ENCODE results near the gene DNAAF3.
"Not testable (repeated sequence)": the region's sequence is repeated elsewhere in the genome, so short reads cannot be mapped to it uniquely, and the experiment has no call there.

DNAAF3 gene

GRCh38 chr19:55202199-55202598 is 35.8 kb upstream of the DNAAF3 start:
- H3K4me3 ChIP-seq (ENCODE audit: low read depth, low read length) = not testable (repeated sequence)
- TF ChIP-seq, protein P1, sequence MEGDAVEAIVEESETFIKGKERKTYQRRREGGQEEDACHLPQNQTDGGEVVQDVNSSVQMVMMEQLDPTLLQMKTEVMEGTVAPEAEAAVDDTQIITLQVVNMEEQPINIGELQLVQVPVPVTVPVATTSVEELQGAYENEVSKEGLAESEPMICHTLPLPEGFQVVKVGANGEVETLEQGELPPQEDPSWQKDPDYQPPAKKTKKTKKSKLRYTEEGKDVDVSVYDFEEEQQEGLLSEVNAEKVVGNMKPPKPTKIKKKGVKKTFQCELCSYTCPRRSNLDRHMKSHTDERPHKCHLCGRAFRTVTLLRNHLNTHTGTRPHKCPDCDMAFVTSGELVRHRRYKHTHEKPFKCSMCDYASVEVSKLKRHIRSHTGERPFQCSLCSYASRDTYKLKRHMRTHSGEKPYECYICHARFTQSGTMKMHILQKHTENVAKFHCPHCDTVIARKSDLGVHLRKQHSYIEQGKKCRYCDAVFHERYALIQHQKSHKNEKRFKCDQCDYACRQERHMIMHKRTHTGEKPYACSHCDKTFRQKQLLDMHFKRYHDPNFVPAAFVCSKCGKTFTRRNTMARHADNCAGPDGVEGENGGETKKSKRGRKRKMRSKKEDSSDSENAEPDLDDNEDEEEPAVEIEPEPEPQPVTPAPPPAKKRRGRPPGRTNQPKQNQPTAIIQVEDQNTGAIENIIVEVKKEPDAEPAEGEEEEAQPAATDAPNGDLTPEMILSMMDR (IDR thresholded peaks at IDR 0.05; ENCODE audit: borderline replicate concordance, insufficient read depth, low read depth, low read length) = peak; percentile 17; the same call in 1 of the 2 replicates

DNA sequence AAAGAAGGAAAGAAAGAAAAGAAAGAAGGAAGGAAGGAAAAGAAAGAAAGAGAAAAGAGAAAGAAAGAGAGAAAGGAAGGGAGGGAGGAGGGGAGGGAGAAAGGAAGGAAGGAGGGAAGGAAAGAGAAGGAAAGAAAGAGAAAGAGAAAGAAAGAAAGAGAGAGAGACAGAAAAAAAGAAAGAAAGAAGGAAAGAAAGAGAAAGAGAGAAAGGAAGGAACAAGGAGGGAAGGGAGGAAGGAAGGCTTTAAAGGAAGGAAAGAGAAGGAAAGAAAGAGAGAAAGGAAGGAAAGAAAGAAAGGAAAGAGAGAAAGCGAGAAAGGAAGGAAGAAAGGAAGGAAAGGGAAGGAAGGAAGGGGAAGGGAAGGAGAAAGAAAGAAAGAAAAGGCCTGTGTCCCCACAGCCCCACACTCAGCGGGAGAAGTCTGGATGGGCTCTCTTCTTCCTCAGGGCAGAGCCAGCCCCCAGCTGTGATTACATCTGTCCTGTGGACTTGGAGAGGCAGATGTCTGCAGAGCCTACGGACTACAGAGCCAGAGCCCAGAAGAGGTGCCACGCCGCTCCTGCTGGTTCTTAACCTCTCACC is 33.3 kb upstream of the DNAAF3 start:
- TF ChIP-seq, protein P1 (IDR thresholded peaks at IDR 0.05; ENCODE audit: borderline replicate concordance, insufficient read depth, low read depth, low read length) = no peak
- no peak overlapping the region for H3K4me3 ChIP-seq (ENCODE audit: low read depth, low read length)

GRCh38 chr19:55198651-55199050 is 32.2 kb upstream of the DNAAF3 start:
- TF ChIP-seq, protein P1 (IDR thresholded peaks at IDR 0.05; ENCODE audit: borderline replicate concordance, insufficient read depth, low read depth, low read length) = no peak
- no peak overlapping the region for H3K4me3 ChIP-seq (ENCODE audit: low read depth, low read length)

DNA sequence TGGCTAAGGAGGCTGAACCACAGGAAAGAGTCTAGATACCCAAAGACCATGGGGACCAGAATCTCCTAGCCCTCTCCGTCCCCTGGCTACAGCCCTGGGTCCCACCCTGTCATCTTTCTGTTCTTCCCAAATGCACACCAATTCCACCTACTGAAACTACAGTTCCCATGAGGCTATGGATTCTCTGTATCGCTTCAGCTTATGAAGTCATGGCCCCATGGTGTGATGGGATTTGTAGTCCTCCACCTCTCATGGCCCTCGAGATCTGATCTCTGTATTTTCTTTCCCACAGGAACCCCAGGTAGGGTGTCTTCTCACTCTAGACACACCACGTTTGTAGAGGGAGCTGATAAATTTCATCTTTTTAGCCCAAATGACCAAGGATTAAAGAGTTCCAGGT is 31.1 kb upstream of the DNAAF3 start:
- no peak overlapping the region for H3K4me3 ChIP-seq (ENCODE audit: low read depth, low read length)
- TF ChIP-seq, protein P1 (IDR thresholded peaks at IDR 0.05; ENCODE audit: borderline replicate concordance, insufficient read depth, low read depth, low read length) = no peak

GRCh38 chr19:55196803-55197202 is 30.4 kb upstream of the DNAAF3 start:
- H3K4me3 ChIP-seq (ENCODE audit: low read depth, low read length) = no peak overlapping the region
- TF ChIP-seq, protein P1 (IDR thresholded peaks at IDR 0.05; ENCODE audit: borderline replicate concordance, insufficient read depth, low read depth, low read length) = no peak

DNA sequence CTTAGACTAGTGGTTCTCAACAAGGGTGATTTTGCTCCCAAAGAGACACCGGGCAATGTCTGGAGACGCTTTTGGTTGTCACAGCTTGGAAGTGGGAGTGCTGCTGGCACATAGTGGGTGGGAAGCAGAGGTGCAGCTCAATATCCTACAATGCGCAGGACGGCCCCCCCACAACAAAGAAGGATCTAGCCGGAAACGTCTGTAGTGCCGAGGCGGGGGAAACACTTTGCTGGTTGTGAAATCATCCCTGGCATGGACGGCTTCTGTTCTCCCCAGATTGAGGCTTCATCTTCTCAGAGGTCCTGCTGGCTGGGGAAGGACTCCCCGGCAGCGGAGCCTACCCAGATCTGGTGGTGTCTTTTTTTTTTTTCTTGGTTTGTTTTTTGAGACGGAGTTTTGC is 27.1 kb upstream of the DNAAF3 start:
- TF ChIP-seq, protein P1 (IDR thresholded peaks at IDR 0.05; ENCODE audit: borderline replicate concordance, insufficient read depth, low read depth, low read length) = no peak
- no peak overlapping the region for H3K4me3 ChIP-seq (ENCODE audit: low read depth, low read length)

GRCh38 chr19:55189403-55189835 is 23.0 kb upstream of the DNAAF3 start:
- TF ChIP-seq, protein P1 (IDR thresholded peaks at IDR 0.05; ENCODE audit: borderline replicate concordance, insufficient read depth, low read depth, low read length) = no peak
- H3K4me3 ChIP-seq (ENCODE audit: low read depth, low read length) = no peak overlapping the region
